Choroid plexus epithelial cell (primary cell): ENCODE results near the gene DSG3.

Experiments
- DNase-seq: peaks from one replicate; pipeline ENCODE4 v3.0.0-alpha.2; 2010; ENCODE audit warnings: low read depth
- H3K4me3 ChIP-seq: 2 replicates; pipeline ENCODE4 v1.5.1; 2011; ENCODE audit warnings: low read depth, mild to moderate bottlenecking, control low read depth, low read length, moderate library complexity
- TF ChIP-seq, protein P1 (sequence below): conservative IDR thresholded peaks from 2 replicates; pipeline ENCODE4 v1.5.1; 2011; ENCODE audit warnings: low read depth, mild to moderate bottlenecking, control low read depth, inconsistent platforms, low read length, moderate library complexity

Gene DSG3

DNA sequence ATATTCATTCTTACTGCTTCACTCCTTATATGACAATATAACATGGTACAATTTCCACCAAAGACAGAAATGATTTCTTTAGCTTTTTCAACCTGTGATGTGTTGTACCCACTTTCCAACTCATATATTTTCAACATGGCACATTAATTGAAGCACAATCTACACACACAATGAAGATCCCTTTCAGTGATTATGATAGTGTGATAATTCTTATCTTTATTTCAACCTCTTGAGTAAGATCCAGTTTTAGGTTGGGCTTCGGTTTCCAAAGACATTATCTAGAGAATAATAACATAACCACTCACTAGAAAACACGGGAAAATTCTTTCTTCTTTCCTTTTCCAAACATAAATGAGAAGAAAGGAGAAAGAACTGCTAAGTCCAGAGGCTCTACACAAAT, 3.4 kb upstream of the DSG3 start:
- TF ChIP-seq, protein P1, sequence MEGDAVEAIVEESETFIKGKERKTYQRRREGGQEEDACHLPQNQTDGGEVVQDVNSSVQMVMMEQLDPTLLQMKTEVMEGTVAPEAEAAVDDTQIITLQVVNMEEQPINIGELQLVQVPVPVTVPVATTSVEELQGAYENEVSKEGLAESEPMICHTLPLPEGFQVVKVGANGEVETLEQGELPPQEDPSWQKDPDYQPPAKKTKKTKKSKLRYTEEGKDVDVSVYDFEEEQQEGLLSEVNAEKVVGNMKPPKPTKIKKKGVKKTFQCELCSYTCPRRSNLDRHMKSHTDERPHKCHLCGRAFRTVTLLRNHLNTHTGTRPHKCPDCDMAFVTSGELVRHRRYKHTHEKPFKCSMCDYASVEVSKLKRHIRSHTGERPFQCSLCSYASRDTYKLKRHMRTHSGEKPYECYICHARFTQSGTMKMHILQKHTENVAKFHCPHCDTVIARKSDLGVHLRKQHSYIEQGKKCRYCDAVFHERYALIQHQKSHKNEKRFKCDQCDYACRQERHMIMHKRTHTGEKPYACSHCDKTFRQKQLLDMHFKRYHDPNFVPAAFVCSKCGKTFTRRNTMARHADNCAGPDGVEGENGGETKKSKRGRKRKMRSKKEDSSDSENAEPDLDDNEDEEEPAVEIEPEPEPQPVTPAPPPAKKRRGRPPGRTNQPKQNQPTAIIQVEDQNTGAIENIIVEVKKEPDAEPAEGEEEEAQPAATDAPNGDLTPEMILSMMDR: no peak
- no peak for DNase-seq
- no peak overlapping the region for H3K4me3 ChIP-seq

DNA sequence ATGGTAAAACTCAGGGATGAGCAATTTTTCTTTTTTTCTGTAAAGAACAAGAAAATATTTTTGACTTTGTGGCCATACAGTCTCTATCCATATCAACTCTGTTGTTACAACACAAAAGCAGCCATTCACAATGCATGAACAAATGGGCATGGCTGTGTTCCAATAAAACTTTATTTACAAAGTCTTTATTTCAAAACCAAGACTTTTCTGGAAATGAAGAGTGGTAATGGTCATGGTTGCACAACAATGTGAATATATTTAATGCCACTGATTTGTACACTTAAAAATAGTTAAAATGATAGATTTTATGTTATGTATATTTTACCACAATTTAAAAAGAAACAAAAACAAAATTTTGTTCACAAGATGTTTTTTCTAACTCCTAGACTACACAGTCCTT, 1.6 kb upstream of the DSG3 start:
- DNase-seq: no peak
- H3K4me3 ChIP-seq: no peak overlapping the region
- TF ChIP-seq, protein P1: no peak

DNA sequence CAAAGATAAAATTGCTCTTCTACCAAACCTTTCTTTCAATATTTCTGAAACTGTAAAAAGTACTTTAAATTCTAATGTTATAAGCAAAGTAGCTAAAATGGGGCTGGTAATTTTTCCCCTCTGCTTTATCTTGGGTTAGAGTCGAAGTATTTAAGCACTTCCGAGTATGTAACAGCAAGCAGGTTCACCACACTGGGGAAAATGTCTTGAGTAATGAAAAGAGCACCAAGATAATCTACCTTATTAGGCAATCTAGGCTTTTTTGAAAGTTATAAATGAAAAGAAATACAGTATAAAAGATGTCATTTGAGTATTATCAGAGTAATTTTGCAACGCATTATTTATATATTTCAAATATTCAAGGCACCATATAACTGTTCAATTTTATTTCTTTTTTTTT, 687 bp upstream of the DSG3 start:
- no peak for DNase-seq
- TF ChIP-seq, protein P1: no peak
- no peak overlapping the region for H3K4me3 ChIP-seq

DNA sequence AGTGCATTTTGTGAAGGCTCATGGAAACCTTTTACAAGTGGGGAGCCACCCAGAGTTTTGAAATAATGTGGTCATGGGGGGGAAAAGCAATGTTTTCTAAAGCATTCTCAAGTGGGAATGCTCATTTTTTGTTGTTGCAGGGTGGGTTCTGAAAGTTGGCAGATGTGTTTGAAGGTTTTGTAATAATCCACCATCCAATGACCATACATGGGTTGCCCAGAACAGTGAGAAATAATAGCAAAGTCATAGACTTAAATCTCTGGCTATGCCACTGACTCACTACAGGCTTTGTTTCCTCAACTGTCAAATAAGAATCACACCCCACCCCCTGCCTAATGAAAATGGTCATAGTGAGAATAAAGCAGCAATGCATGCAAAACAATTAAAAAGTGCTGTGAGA, 2.9 kb downstream of the DSG3 start:
- DNase-seq: peak; percentile 7
- TF ChIP-seq, protein P1: no peak
- no peak overlapping the region for H3K4me3 ChIP-seq

DNA sequence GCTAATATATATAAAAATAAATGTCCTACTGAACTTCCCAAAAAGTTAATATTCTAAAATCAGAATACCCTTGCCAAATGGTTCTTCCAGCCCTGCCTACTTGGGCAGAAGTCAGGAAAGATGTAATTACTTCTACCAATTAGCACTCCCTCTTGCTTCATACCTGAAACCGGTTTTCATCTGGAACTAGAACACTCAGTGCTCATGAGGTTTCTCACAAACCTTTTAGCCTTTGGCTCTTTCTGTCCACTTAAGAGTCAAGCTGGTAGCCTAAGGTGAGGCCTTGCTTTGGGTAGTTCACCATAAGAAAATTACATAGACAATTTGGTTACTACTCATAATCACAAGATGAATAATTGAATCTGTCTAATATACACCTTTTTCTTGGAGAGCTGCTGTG, 4.1 kb downstream of the DSG3 start:
- H3K4me3 ChIP-seq: no peak overlapping the region
- no peak for DNase-seq
- TF ChIP-seq, protein P1: no peak

DNA sequence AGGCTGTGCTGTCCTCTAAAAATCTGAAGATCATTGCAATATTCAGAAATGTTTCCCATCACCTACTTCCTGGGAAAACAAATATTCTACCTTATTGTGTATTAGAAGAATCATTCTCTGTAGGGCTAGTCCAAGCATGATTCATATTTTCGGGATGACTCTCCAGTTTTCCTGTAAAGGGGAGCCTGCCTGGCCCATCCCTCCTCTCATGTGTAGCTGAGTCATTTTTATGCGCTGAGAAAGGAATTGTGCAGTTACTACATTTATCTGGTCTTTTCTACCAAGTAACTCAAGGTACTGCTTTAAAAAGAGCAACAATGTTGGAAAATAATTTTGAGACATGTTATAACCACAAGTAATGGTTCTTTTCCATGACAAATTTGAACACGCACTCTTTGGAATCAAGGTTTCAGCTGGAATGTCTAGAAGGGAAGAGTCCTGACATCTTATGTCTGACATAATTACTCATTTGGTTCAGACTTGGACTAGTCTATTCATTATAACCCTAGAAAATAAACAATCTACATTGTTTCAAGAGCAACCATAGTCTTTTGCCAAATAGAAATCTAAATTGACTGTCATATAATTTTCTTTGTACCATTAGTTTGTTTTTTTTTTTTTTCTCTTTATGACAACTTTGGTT, 6.6 kb downstream of the DSG3 start:
- peak; percentile 79 for DNase-seq
- TF ChIP-seq, protein P1: no peak
- H3K4me3 ChIP-seq: no peak overlapping the region

DNA sequence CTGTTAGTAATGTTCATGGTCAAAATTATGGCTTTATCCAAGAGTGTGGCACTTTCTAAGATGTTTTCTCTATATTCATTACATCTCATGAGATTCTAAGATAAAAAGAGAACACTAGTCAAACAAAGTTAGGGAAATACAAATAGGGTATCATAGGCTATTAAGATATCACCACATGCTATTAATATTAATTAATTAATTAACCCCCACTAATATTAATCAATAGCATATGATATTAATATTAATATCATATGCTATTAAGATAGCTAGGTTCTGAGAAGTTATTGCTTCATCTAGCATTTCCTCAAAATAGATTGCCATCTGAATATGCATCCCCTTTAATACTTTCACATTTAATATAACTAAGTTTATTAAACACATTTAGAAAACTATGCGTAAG, 22.1 kb downstream of the DSG3 start:
- no peak for DNase-seq
- H3K4me3 ChIP-seq: no peak overlapping the region
- TF ChIP-seq, protein P1: no peak
